Measurements from ENCODE around the gene CFAP99. TPM values are rescaled to one million over a fixed set of nuclear protein-coding genes. Genes with fewer than 3 reads are reported as not detected.
A peak's percentile ranks its signal among the peaks of the same experiment; 100 is the strongest.
"Not testable (repeated sequence)": the region's sequence is repeated elsewhere in the genome, so short reads cannot be mapped to it uniquely, and the experiment has no call there.

The CFAP99 gene
- total and polyA plus RNA-seq, 2 donors (not counting 1 experiment from before 2014, with no cell fraction given): under 0.01 TPM; not detected in 1

GRCh38 chr4:2462992-2463762, 44.4 kb downstream of the CFAP99 start:
- H3K9ac ChIP-seq (ENCODE audit: insufficient read depth, low read length): no peak overlapping the region
- H3K4me3 ChIP-seq (replicated peaks in 1 of 4; ENCODE audit: control extremely low read depth in 1 of 4, insufficient read depth in 1 of 4, low read depth in 3 of 4, low read length in 4 of 4): peak overlapping the region in 1 of 4 experiments; percentile 46
- no peak overlapping the region for H3K27ac ChIP-seq (ENCODE audit: insufficient read depth, low read length)
- peaks cover 4% of the 10 kb centered on the region for H3K79me2 ChIP-seq (ENCODE audit: control insufficient read depth, insufficient read depth, low read length)
- no peaks in the 10 kb centered on the region for H3K27me3 ChIP-seq (ENCODE audit: control insufficient read depth, insufficient read depth, low read length)
- no peaks in the 10 kb centered on the region for H4K20me1 ChIP-seq (ENCODE audit: control insufficient read depth, extremely low read depth, insufficient read depth, low read length)
- H3K4me1 ChIP-seq (ENCODE audit: control insufficient read depth, extremely low read depth, insufficient read depth, low read length): peaks cover 4% of the 10 kb centered on the region
- H2AFZ ChIP-seq (ENCODE audit: low read length): no peak overlapping the region
- no peaks in the 10 kb centered on the region for H3K36me3 ChIP-seq (ENCODE audit: control insufficient read depth, insufficient read depth, low read length)
- no peaks in the 10 kb centered on the region for H3K9me3 ChIP-seq (ENCODE audit: control insufficient read depth, insufficient read depth, low read depth, low read length)
- no peak for DNase-seq (ENCODE audit: low read depth in 2 of 2)
- TF ChIP-seq CTCF (conservative IDR thresholded peaks at IDR 0.05 in 1 of 2, IDR thresholded peaks at IDR 0.05 in 1 of 2; ENCODE audit: low read depth in 1 of 2, low read length in 2 of 2) (no peak), EZH2 (IDR thresholded peaks at IDR 0.05; ENCODE audit: low read length, missing control alignments) (no peak)
- peak overlapping the region; percentile 59 for H3K4me2 ChIP-seq (ENCODE audit: extremely low read depth, insufficient read depth, low read length)

DNA sequence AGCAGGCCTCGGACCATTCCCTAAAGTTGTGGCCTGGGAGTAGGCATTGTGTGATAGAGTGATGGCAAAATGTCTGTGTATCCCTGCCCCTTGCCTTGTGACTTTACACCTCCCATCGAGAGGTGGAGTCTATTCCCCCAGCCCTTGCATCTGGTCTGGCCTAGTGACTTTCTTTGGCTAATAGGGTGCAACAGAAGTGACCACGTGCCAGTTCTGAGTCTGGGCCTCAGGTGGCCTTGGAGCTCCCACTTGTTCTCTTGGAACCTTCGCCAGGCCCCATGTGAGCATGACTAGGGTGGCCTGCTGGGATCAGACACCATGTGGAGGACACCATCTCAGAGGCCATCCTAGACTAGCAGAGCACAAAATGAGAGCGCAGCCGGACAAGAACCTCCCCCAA, 46.3 kb downstream of the CFAP99 start:
- Histone ChIP-seq H3K27me3 (ENCODE audit: control insufficient read depth, insufficient read depth, low read length) (no peaks in the 10 kb centered on the region), H3K79me2 (ENCODE audit: control insufficient read depth, insufficient read depth, low read length) (peaks cover 17% of the 10 kb centered on the region), H3K9me3 (ENCODE audit: control insufficient read depth, insufficient read depth, low read depth, low read length) (no peaks in the 10 kb centered on the region), H3K4me2 (ENCODE audit: extremely low read depth, insufficient read depth, low read length) (no peak overlapping the region), H3K4me1 (ENCODE audit: control insufficient read depth, extremely low read depth, insufficient read depth, low read length) (peaks cover 4% of the 10 kb centered on the region), H3K9ac (ENCODE audit: insufficient read depth, low read length) (no peak overlapping the region), H3K4me3 (replicated peaks in 1 of 4; ENCODE audit: control extremely low read depth in 1 of 4, insufficient read depth in 1 of 4, low read depth in 3 of 4, low read length in 4 of 4) (no peak overlapping the region), H3K27ac (ENCODE audit: insufficient read depth, low read length) (no peak overlapping the region), H2AFZ (ENCODE audit: low read length) (no peak overlapping the region), H4K20me1 (ENCODE audit: control insufficient read depth, extremely low read depth, insufficient read depth, low read length) (no peaks in the 10 kb centered on the region), H3K36me3 (ENCODE audit: control insufficient read depth, insufficient read depth, low read length) (no peaks in the 10 kb centered on the region)
- no peak for DNase-seq (ENCODE audit: low read depth in 2 of 2)
- TF ChIP-seq CTCF (conservative IDR thresholded peaks at IDR 0.05 in 1 of 2, IDR thresholded peaks at IDR 0.05 in 1 of 2; ENCODE audit: low read depth in 1 of 2, low read length in 2 of 2): no peak

GRCh38 chr4:2465544-2465943, 46.8 kb downstream of the CFAP99 start:
- H3K4me1 ChIP-seq (ENCODE audit: control insufficient read depth, extremely low read depth, insufficient read depth, low read length); H3K9ac ChIP-seq (ENCODE audit: insufficient read depth, low read length); H3K9me3 ChIP-seq (ENCODE audit: control insufficient read depth, insufficient read depth, low read depth, low read length); H4K20me1 ChIP-seq (ENCODE audit: control insufficient read depth, extremely low read depth, insufficient read depth, low read length); H3K27ac ChIP-seq (ENCODE audit: insufficient read depth, low read length); DNase-seq (ENCODE audit: low read depth in 2 of 2); H3K4me3 ChIP-seq (replicated peaks in 1 of 4; ENCODE audit: control extremely low read depth in 1 of 4, insufficient read depth in 1 of 4, low read depth in 3 of 4, low read length in 4 of 4); H2AFZ ChIP-seq (ENCODE audit: low read length); H3K27me3 ChIP-seq (ENCODE audit: control insufficient read depth, insufficient read depth, low read length); H3K36me3 ChIP-seq (ENCODE audit: control insufficient read depth, insufficient read depth, low read length); H3K4me2 ChIP-seq (ENCODE audit: extremely low read depth, insufficient read depth, low read length): not testable (repeated sequence)
- peaks cover 22% of the 10 kb centered on the region for H3K79me2 ChIP-seq (ENCODE audit: control insufficient read depth, insufficient read depth, low read length)

Data from fibroblast of lung (primary cell).